HEK293 (cell line): ENCODE results near the gene ATOH8.

Source experiments
- CTCF ChIA-PET: fragments of 350-600 bp; formaldehyde crosslinking; extraction: SDS; loops from one replicate; lab custom pipeline; 2021; ENCODE audit warnings: antibody characterized with exemption; lab: Yijun Ruan, JAX
- POLR2A ChIA-PET: fragments of 300-600 bp; formaldehyde crosslinking; extraction: SDS; loops from one replicate; lab custom pipeline; 2020; ENCODE audit warnings: antibody characterized with exemption, inconsistent platforms; lab: Yijun Ruan, JAX
- H3K27ac ChIP-seq: fragments of 200-500 bp; sonication (Bioruptor generic); 2 replicates; pipeline ENCODE4 v1.5.1; 2014; ENCODE audit warnings: low read depth, low read length, control low read depth, inconsistent platforms; ENCODE audit errors: extremely low read depth
- H3K36me3 ChIP-seq, 2 experiments: fragments of 200-500 bp in 1 of 2; sonication (Bioruptor generic) in 1 of 2; 1 replicate in 1 of 2; 2 replicates in 1 of 2; pipeline ENCODE4 v1.5.1; 2014 to 2017; ENCODE audit warnings: inconsistent platforms in 2 of 2, low read length in 2 of 2; ENCODE audit not compliant: control insufficient read depth in 2 of 2, insufficient read depth in 1 of 2
- H3K4me1 ChIP-seq: fragments of 200-500 bp; sonication (Bioruptor generic); 2 replicates; pipeline ENCODE4 v1.5.1; 2014; ENCODE audit warnings: mild to moderate bottlenecking, low read length, inconsistent platforms; ENCODE audit not compliant: control insufficient read depth, insufficient read depth
- H3K4me3 ChIP-seq: 2 replicates; pipeline ENCODE4 v1.5.1; 2011; ENCODE audit warnings: low read depth, mild to moderate bottlenecking, control low read depth, low read length, moderate library complexity
- H3K9me3 ChIP-seq: fragments of 200-500 bp; sonication (Bioruptor generic); 2 replicates; pipeline ENCODE4 v1.5.1; 2014; ENCODE audit warnings: low read depth, low read length, inconsistent platforms; ENCODE audit not compliant: control insufficient read depth, insufficient read depth
- CTCF ChIP-seq: fragments of 450-650 bp; formaldehyde crosslinking; IDR thresholded peaks from 2 replicates; pipeline ENCODE4 v1.5.1; 2016; ENCODE audit warnings: missing biosample characterization, missing genetic modification characterization
- ELK4 ChIP-seq: IDR thresholded peaks from 2 replicates; pipeline ENCODE4 v1.6.1; 2011; ENCODE audit warnings: mild to moderate bottlenecking, low read depth, low read length, borderline replicate concordance
- GLI2 ChIP-seq: fragments of 450-650 bp; formaldehyde crosslinking; IDR thresholded peaks from 2 replicates; pipeline ENCODE4; 2017; ENCODE audit warnings: missing biosample characterization, missing genetic modification characterization, low read depth, borderline replicate concordance
- GLI4 ChIP-seq: fragments of 450-650 bp; formaldehyde crosslinking; IDR thresholded peaks from 2 replicates; pipeline ENCODE4 v1.5.1; 2016; ENCODE audit warnings: missing biosample characterization, missing genetic modification characterization
- MYNN ChIP-seq: fragments of 450-650 bp; formaldehyde crosslinking; IDR thresholded peaks from 2 replicates; pipeline ENCODE4 v1.5.1; 2016; ENCODE audit warnings: missing biosample characterization, missing genetic modification characterization, borderline replicate concordance
- REST ChIP-seq: fragments of 450-650 bp; formaldehyde crosslinking; IDR thresholded peaks from 2 replicates; pipeline ENCODE4 v1.5.1; 2016; ENCODE audit warnings: missing biosample characterization, missing genetic modification characterization
- TCF7L2 ChIP-seq: IDR thresholded peaks from 2 replicates; pipeline ENCODE4 v1.6.1; 2011; ENCODE audit warnings: low read depth, mild to moderate bottlenecking, inconsistent platforms, low read length, moderate library complexity, borderline replicate concordance
- ZBTB10 ChIP-seq: fragments of 450-650 bp; formaldehyde crosslinking; IDR thresholded peaks from 2 replicates; pipeline ENCODE4 v1.5.1; 2016; ENCODE audit warnings: missing biosample characterization, missing genetic modification characterization
- ZFP69B ChIP-seq: fragments of 450-650 bp; formaldehyde crosslinking; IDR thresholded peaks from 2 replicates; pipeline ENCODE4 v1.5.1; 2016; ENCODE audit warnings: missing biosample characterization, missing genetic modification characterization
- ZNF354C ChIP-seq: fragments of 450-650 bp; formaldehyde crosslinking; IDR thresholded peaks from 2 replicates; pipeline ENCODE4 v1.5.1; 2016; ENCODE audit warnings: missing biosample characterization, missing genetic modification characterization, low read depth, borderline replicate concordance
- ZNF394 ChIP-seq: fragments of 450-650 bp; formaldehyde crosslinking; IDR thresholded peaks from 2 replicates; pipeline ENCODE4 v1.5.1; 2016; ENCODE audit warnings: missing biosample characterization, missing genetic modification characterization, mild to moderate bottlenecking, moderate library complexity, borderline replicate concordance
- ZNF404 ChIP-seq: fragments of 450-650 bp; formaldehyde crosslinking; IDR thresholded peaks from 2 replicates; pipeline ENCODE4 v1.5.1; 2017; ENCODE audit warnings: missing biosample characterization, missing genetic modification characterization
- ZNF416 ChIP-seq: fragments of 450-650 bp; formaldehyde crosslinking; IDR thresholded peaks from 2 replicates; pipeline ENCODE4 v1.5.1; 2016; ENCODE audit warnings: missing biosample characterization, missing genetic modification characterization
- ZNF561 ChIP-seq: fragments of 450-650 bp; IDR thresholded peaks from 2 replicates; pipeline ENCODE4 v1.5.1; 2018; ENCODE audit warnings: missing biosample characterization, missing genetic modification characterization, borderline replicate concordance
- ZNF639 ChIP-seq: fragments of 450-650 bp; formaldehyde crosslinking; IDR thresholded peaks from 2 replicates; pipeline ENCODE4 v1.5.1; 2016; ENCODE audit warnings: missing biosample characterization, missing genetic modification characterization
- ZNF777 ChIP-seq: fragments of 450-650 bp; formaldehyde crosslinking; IDR thresholded peaks from 2 replicates; pipeline ENCODE4 v1.5.1; 2017; ENCODE audit warnings: missing biosample characterization, missing genetic modification characterization, borderline replicate concordance
- ZNF830 ChIP-seq: fragments of 450-650 bp; IDR thresholded peaks from 2 replicates; pipeline ENCODE4 v1.5.0; 2018; ENCODE audit warnings: missing biosample characterization, missing genetic modification characterization, low read depth, mild to moderate bottlenecking, moderate library complexity
- ZSCAN23 ChIP-seq: fragments of 450-650 bp; formaldehyde crosslinking; IDR thresholded peaks from 2 replicates; pipeline ENCODE4 v1.5.1; 2016; ENCODE audit warnings: missing biosample characterization, missing genetic modification characterization

The ATOH8 gene

GRCh38 chr2:85811180-85812093, 57.6 kb downstream of the ATOH8 start:
- no peaks in the 10 kb centered on the region for H3K36me3 ChIP-seq
- TF ChIP-seq MYNN (no peak), ZNF416 (tag by site-specific recombination) (no peak), ZFP69B (tag by site-specific recombination) (no peak), REST (tag by site-specific recombination) (no peak), CTCF (tag by site-specific recombination) (no peak), ELK4 (no peak), ZSCAN23 (tag by site-specific recombination) (no peak), ZNF777 (tag by site-specific recombination) (no peak), GLI4 (tag by site-specific recombination) (no peak), ZNF354C (tag by site-specific recombination) (no peak), ZNF830 (tag by site-specific recombination) (no peak)
- TF ChIP-seq, all 188 proteins: peak for 0
- CTCF ChIA-PET: interaction anchor here (0.6 to 7.6 kb wide), 15 partner anchors 8 to 269 kb away, joined by 3 to 141 read pairs (median 5); partner anchors contain the start of gene ATOH8
- Histone ChIP-seq H3K9me3 (no peaks in the 10 kb centered on the region), H3K4me3 (no peak overlapping the region), H3K27ac (no peak overlapping the region), H3K4me1 (no peaks in the 10 kb centered on the region)
- POLR2A ChIA-PET: interaction anchor here (0.5 to 1.5 kb wide), 4 partner anchors 9 to 159 kb away, joined by 3 read pairs; no protein-coding TSS in a partner anchor

GRCh38 chr2:85812094-85812735, 58.4 kb downstream of the ATOH8 start:
- CTCF ChIA-PET: interaction anchor here (0.7 to 7.6 kb wide), 16 partner anchors 8 to 283 kb away, joined by 3 to 141 read pairs (median 4); partner anchors contain the start of gene ATOH8
- Histone ChIP-seq H3K4me1 (no peaks in the 10 kb centered on the region), H3K36me3 (no peaks in the 10 kb centered on the region), H3K27ac (no peak overlapping the region), H3K9me3 (no peaks in the 10 kb centered on the region), H3K4me3 (no peak overlapping the region)
- POLR2A ChIA-PET: interaction anchor here (0.5 to 1.5 kb wide), 3 partner anchors 10 to 160 kb away, joined by 3 read pairs; no protein-coding TSS in a partner anchor
- TF ChIP-seq ZBTB10 (tag by site-specific recombination): no peak
- TF ChIP-seq GLI2: no peak
- TF ChIP-seq ZNF394 (tag by site-specific recombination): no peak
- no peak for TF ChIP-seq TCF7L2
- TF ChIP-seq ZNF404: no peak
- TF ChIP-seq CTCF (tag by site-specific recombination): no peak
- no peak for TF ChIP-seq ZNF639 (tag by site-specific recombination)
- TF ChIP-seq ZNF561 (tag by site-specific recombination): no peak
